ENCODE data around the gene DOCK9.

Gene DOCK9

GRCh38 chr13:98888890-98889279 lies 89.0 kb downstream of the DOCK9 start:
- FAIRE-seq (no peak), DNase-seq (ENCODE audit: insufficient read length, low spot score) (no peak)
- no peak for TF ChIP-seq TAF1 (IDR thresholded peaks at IDR 0.05; ENCODE audit: low read depth, low read length)
- no peak for TF ChIP-seq PAX5 (IDR thresholded peaks at IDR 0.05; ENCODE audit: insufficient read depth, low read length, severe bottlenecking)
- TF ChIP-seq POLR2A (IDR thresholded peaks at IDR 0.05; ENCODE audit: low read depth, low read length), result no peak
- TF ChIP-seq SPI1 (IDR thresholded peaks at IDR 0.05; ENCODE audit: low read depth, low read length), result no peak
- no peak for TF ChIP-seq POU2F2 (IDR thresholded peaks at IDR 0.05; ENCODE audit: low read depth, low read length)
- TF ChIP-seq POLR2AphosphoS5 (IDR thresholded peaks at IDR 0.05; ENCODE audit: low read depth, low read length), result no peak

- no peak for DNase-seq (ENCODE audit: insufficient read length, low spot score)
- no peak for FAIRE-seq
- no peak for TF ChIP-seq TAF1 (IDR thresholded peaks at IDR 0.05; ENCODE audit: low read depth, low read length)
- no peak for TF ChIP-seq SPI1 (IDR thresholded peaks at IDR 0.05; ENCODE audit: low read depth, low read length)
- no peak for TF ChIP-seq PAX5 (IDR thresholded peaks at IDR 0.05; ENCODE audit: insufficient read depth, low read length, severe bottlenecking)
- no peak for TF ChIP-seq POU2F2 (IDR thresholded peaks at IDR 0.05; ENCODE audit: low read depth, low read length)
- TF ChIP-seq POLR2AphosphoS5 (IDR thresholded peaks at IDR 0.05; ENCODE audit: low read depth, low read length), result no peak
- no peak for TF ChIP-seq POLR2A (IDR thresholded peaks at IDR 0.05; ENCODE audit: low read depth, low read length)
These were observed 89.5 kb downstream of the DOCK9 start for GRCh38 chr13:98888222-98888889.

GRCh38 chr13:98886587-98887230 lies 91.2 kb downstream of the DOCK9 start:
- FAIRE-seq (no peak), DNase-seq (ENCODE audit: insufficient read length, low spot score) (no peak)
- TF ChIP-seq SPI1 (IDR thresholded peaks at IDR 0.05; ENCODE audit: low read depth, low read length), result no peak
- no peak for TF ChIP-seq TAF1 (IDR thresholded peaks at IDR 0.05; ENCODE audit: low read depth, low read length)
- no peak for TF ChIP-seq PAX5 (IDR thresholded peaks at IDR 0.05; ENCODE audit: insufficient read depth, low read length, severe bottlenecking)
- no peak for TF ChIP-seq POLR2A (IDR thresholded peaks at IDR 0.05; ENCODE audit: low read depth, low read length)
- no peak for TF ChIP-seq POLR2AphosphoS5 (IDR thresholded peaks at IDR 0.05; ENCODE audit: low read depth, low read length)
- TF ChIP-seq POU2F2 (IDR thresholded peaks at IDR 0.05; ENCODE audit: low read depth, low read length), result no peak

- TF ChIP-seq PAX5 (IDR thresholded peaks at IDR 0.05; ENCODE audit: insufficient read depth, low read length, severe bottlenecking) (no peak), SPI1 (IDR thresholded peaks at IDR 0.05; ENCODE audit: low read depth, low read length) (no peak), POLR2AphosphoS5 (IDR thresholded peaks at IDR 0.05; ENCODE audit: low read depth, low read length) (no peak), TAF1 (IDR thresholded peaks at IDR 0.05; ENCODE audit: low read depth, low read length) (no peak), POU2F2 (IDR thresholded peaks at IDR 0.05; ENCODE audit: low read depth, low read length) (no peak), POLR2A (IDR thresholded peaks at IDR 0.05; ENCODE audit: low read depth, low read length) (no peak)
- DNase-seq (ENCODE audit: insufficient read length, low spot score), result no peak
- no peak for FAIRE-seq
These were observed 92.3 kb downstream of the DOCK9 start for GRCh38 chr13:98885600-98885999.

DNA sequence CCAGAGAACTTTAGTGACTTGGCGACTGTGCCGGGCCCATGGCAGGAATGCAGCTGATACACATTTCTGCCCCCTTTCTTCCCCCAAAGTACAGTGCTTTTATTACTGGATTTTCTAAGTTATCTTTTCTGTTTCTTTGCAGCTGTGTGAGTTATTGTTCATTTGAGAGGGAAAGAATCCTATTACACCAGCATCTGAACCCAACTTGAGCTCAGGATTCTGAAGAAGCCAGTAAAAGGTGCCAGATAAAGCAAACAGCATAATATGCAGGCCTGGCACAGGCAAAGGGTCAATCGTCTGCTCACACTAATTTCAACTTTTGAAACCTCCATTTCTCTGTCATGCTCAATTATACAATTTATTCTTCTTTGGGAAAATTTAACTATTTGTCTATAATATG lies 93.9 kb downstream of the DOCK9 start:
- FAIRE-seq, result no peak
- no peak for DNase-seq (ENCODE audit: insufficient read length, low spot score)
- TF ChIP-seq SPI1 (IDR thresholded peaks at IDR 0.05; ENCODE audit: low read depth, low read length) (no peak), POU2F2 (IDR thresholded peaks at IDR 0.05; ENCODE audit: low read depth, low read length) (no peak), POLR2AphosphoS5 (IDR thresholded peaks at IDR 0.05; ENCODE audit: low read depth, low read length) (no peak)

DNA sequence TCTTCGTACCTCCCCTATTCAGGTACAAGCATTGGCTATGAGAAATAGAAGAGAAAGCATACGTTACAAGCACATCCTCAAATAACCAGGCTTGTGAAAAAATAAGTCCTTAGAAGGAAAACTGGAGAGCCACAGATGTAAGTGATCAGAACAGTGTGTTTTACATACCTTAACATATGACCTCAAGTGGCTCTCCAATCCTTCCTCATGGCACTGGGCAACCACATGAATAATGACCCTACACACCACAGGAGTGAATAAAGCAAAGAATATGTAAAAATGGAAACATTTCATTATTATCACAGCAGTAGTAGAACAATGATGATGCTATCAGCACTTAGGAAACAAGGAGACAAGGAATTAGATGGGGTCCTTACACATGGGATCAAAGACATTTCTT lies 96.5 kb downstream of the DOCK9 start:
- TF ChIP-seq SPI1 (IDR thresholded peaks at IDR 0.05; ENCODE audit: low read depth, low read length) (no peak), TAF1 (IDR thresholded peaks at IDR 0.05; ENCODE audit: low read depth, low read length) (no peak), POLR2A (IDR thresholded peaks at IDR 0.05; ENCODE audit: low read depth, low read length) (no peak), PAX5 (IDR thresholded peaks at IDR 0.05; ENCODE audit: insufficient read depth, low read length, severe bottlenecking) (no peak), POU2F2 (IDR thresholded peaks at IDR 0.05; ENCODE audit: low read depth, low read length) (no peak), POLR2AphosphoS5 (IDR thresholded peaks at IDR 0.05; ENCODE audit: low read depth, low read length) (no peak)
- DNase-seq (ENCODE audit: insufficient read length, low spot score) (no peak), FAIRE-seq (no peak)

GRCh38 chr13:98880677-98881076 lies 97.2 kb downstream of the DOCK9 start:
- FAIRE-seq (no peak), DNase-seq (ENCODE audit: insufficient read length, low spot score) (no peak)
- no peak for TF ChIP-seq SPI1 (IDR thresholded peaks at IDR 0.05; ENCODE audit: low read depth, low read length)
- no peak for TF ChIP-seq POLR2AphosphoS5 (IDR thresholded peaks at IDR 0.05; ENCODE audit: low read depth, low read length)
- no peak for TF ChIP-seq TAF1 (IDR thresholded peaks at IDR 0.05; ENCODE audit: low read depth, low read length)
- no peak for TF ChIP-seq PAX5 (IDR thresholded peaks at IDR 0.05; ENCODE audit: insufficient read depth, low read length, severe bottlenecking)

DNA sequence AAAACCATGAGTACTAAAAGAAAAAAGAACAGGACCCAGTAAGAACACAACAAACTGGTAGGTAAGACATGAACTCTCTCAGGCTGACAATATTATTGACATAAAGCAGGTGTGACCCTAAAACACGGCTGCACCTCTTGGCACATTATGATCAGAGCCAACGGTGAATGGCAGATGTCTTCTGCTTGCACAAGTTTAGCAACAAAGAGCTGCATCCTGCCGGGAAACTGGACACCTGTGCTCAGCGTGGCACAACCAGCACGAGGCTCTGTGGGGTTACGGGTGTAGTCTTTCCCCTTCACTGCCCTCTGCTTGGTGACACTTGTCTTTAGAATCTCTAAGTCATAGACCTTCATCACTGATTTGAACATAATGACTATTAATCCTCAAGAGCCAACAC lies 97.9 kb downstream of the DOCK9 start:
- FAIRE-seq (no peak), DNase-seq (ENCODE audit: insufficient read length, low spot score) (no peak)
- TF ChIP-seq POU2F2 (IDR thresholded peaks at IDR 0.05; ENCODE audit: low read depth, low read length) (no peak), POLR2A (IDR thresholded peaks at IDR 0.05; ENCODE audit: low read depth, low read length) (no peak)

GRCh38 chr13:98879127-98879520 lies 98.7 kb downstream of the DOCK9 start:
- TF ChIP-seq SPI1 (IDR thresholded peaks at IDR 0.05; ENCODE audit: low read depth, low read length), result no peak
- TF ChIP-seq POU2F2 (IDR thresholded peaks at IDR 0.05; ENCODE audit: low read depth, low read length), result no peak
- TF ChIP-seq TAF1 (IDR thresholded peaks at IDR 0.05; ENCODE audit: low read depth, low read length), result no peak
- TF ChIP-seq PAX5 (IDR thresholded peaks at IDR 0.05; ENCODE audit: insufficient read depth, low read length, severe bottlenecking), result no peak
- TF ChIP-seq POLR2AphosphoS5 (IDR thresholded peaks at IDR 0.05; ENCODE audit: low read depth, low read length), result no peak
- TF ChIP-seq POLR2A (IDR thresholded peaks at IDR 0.05; ENCODE audit: low read depth, low read length), result no peak
- FAIRE-seq (no peak), DNase-seq (ENCODE audit: insufficient read length, low spot score) (no peak)
